OCI-LY7 (cell line): ENCODE results near the gene STK33. TPM values are rescaled to one million over a fixed set of nuclear protein-coding genes. Genes with fewer than 3 reads are reported as not detected.

Source experiments
- BruUV-seq: library from RNA; stranded (reverse); fragments of 400-500 nt; replicated peaks from 2 replicates; lab custom pipeline; 2021; lab: Mats Ljungman, UMichigan
- CTCF ChIA-PET: fragments of 300-600 bp; sonication (Branson Sonifier 250); formaldehyde crosslinking; loops from one replicate; lab custom pipeline; 2022; ENCODE audit warnings: antibody characterized with exemption; ENCODE audit not compliant: unreplicated experiment; lab: Charles Lee
- POLR2A ChIA-PET: fragments of 300-600 bp; sonication (Branson Sonifier 250); formaldehyde crosslinking; loops from one replicate; lab custom pipeline; 2022; ENCODE audit warnings: antibody characterized with exemption; lab: Charles Lee
- DNase-seq: peaks from one replicate; pipeline ENCODE4 v3.0.0-alpha.2; 2015; ENCODE audit warnings: low spot score
- H2AFZ ChIP-seq: fragments of 200-600 bp; sonication (generic), shearing (Covaris generic); 2 replicates; pipeline ENCODE4 v1.6.1; 2014; ENCODE audit warnings: mild to moderate bottlenecking, antibody characterized with exemption, low read length, moderate library complexity
- H3K27ac ChIP-seq: fragments of 200-600 bp; sonication (generic); 2 replicates; pipeline ENCODE4 v1.5.1; 2014; ENCODE audit warnings: mixed run types, low read depth, mild to moderate bottlenecking, moderate library complexity, low read length, inconsistent platforms; ENCODE audit not compliant: poor library complexity, severe bottlenecking
- H3K36me3 ChIP-seq: fragments of 200-600 bp; sonication (generic); 2 replicates; pipeline ENCODE4 v1.6.1; 2014; ENCODE audit warnings: mild to moderate bottlenecking, antibody characterized with exemption, low read length, moderate library complexity, mixed read lengths; ENCODE audit not compliant: insufficient read depth
- H3K4me1 ChIP-seq: fragments of 200-600 bp; sonication (generic); 2 replicates; pipeline ENCODE4 v1.5.1; 2014; ENCODE audit warnings: mild to moderate bottlenecking, low read length; ENCODE audit not compliant: insufficient read depth, poor library complexity, severe bottlenecking
- H3K4me2 ChIP-seq: fragments of 200-600 bp; sonication (generic); 2 replicates; pipeline ENCODE4 v1.6.1; 2014; ENCODE audit warnings: mild to moderate bottlenecking, low read length
- H3K4me3 ChIP-seq: fragments of 200-600 bp; sonication (generic); 2 replicates; pipeline ENCODE4 v1.5.1; 2014; ENCODE audit warnings: mild to moderate bottlenecking, low read depth, low read length; ENCODE audit not compliant: poor library complexity, severe bottlenecking
- H3K79me2 ChIP-seq: fragments of 200-600 bp; sonication (generic); 2 replicates; pipeline ENCODE4 v1.6.1; 2016; ENCODE audit warnings: low read depth, mild to moderate bottlenecking, low read length, moderate library complexity, mixed read lengths; ENCODE audit not compliant: insufficient read depth
- H3K9me2 ChIP-seq: fragments of 200-600 bp; sonication (generic); 2 replicates; pipeline ENCODE4 v1.6.1; 2016; ENCODE audit warnings: mild to moderate bottlenecking, low read length, mixed read lengths; ENCODE audit not compliant: insufficient read depth
- H3K9me3 ChIP-seq: fragments of 200-600 bp; sonication (generic); 2 replicates; pipeline ENCODE4 v1.6.1; 2014; ENCODE audit warnings: mild to moderate bottlenecking, mixed run types, low read length, mixed read lengths
- H4K20me1 ChIP-seq: fragments of 200-600 bp; sonication (generic); 2 replicates; pipeline ENCODE4 v1.6.1; 2014; ENCODE audit warnings: mild to moderate bottlenecking, antibody characterized with exemption, low read length, moderate library complexity, mixed read lengths; ENCODE audit not compliant: insufficient read depth
- EZH2phosphoT487 ChIP-seq: fragments of 200-600 bp; sonication (generic); IDR thresholded peaks from 2 replicates; pipeline ENCODE4 v1.6.1; 2018; ENCODE audit warnings: low read depth, borderline replicate concordance, mild to moderate bottlenecking, mixed run types, antibody characterized with exemption, low read length, moderate library complexity, mixed read lengths
- intact Hi-C: fragments of 100-400 bp; cut with micrococcal nuclease; formaldehyde crosslinking; loops from one replicate; pipeline ENCODE4 v1.10.0; 2022; ENCODE audit not compliant: unreplicated experiment
- total RNA-seq, 2 experiments: library from RNA; depleted of rRNA in 1 of 2; stranded (reverse); fragments of >200 nt in 1 of 2; shearing (Covaris generic) in 1 of 2; gene quantifications; 2 replicates each; pipeline ENCODE4 v1.2.3, GENCODE V29; 2014 to 2022
- TF ChIP-seq, protein P1 (sequence below): fragments of 200-600 bp; sonication (generic); conservative IDR thresholded peaks from 2 replicates; pipeline ENCODE4 v1.5.1; 2014; ENCODE audit warnings: mild to moderate bottlenecking, antibody characterized with exemption, low read length, moderate library complexity, mixed read lengths

STK33 gene
- total RNA-seq, 2 experiments from 2014 or later = 0.73 TPM; not detected in 1

DNA sequence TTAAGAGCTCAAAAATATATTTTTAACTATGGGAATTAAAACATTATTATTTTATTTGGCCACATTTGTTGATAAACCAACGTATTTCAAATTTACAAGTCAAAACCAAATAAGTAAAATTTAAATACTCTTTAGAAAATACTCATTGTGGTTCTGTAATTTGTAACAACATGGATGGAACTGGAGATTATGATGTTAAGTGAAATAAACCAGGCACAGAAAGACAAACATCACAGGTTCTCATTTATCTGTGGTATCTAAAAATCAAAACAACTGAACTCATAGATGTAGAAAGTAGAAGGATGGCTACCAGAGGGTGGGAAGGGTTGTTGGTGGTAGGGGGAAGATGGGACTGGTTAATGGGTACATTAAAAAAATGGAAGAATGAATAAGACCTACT lies 50.8 kb downstream of the STK33 start:
- Histone ChIP-seq H3K36me3 (no peaks in the 10 kb centered on the region), H2AFZ (no peak overlapping the region), H3K4me3 (no peak overlapping the region), H3K79me2 (no peaks in the 10 kb centered on the region), H3K9me3 (0 out of 2 replicates have a peak, but pooled peaks cover 1% of the 10 kb centered on the region), H4K20me1 (no peaks in the 10 kb centered on the region), H3K9me2 (no peaks in the 10 kb centered on the region), H3K27ac (no peak overlapping the region), H3K4me1 (no peaks in the 10 kb centered on the region), H3K4me2 (no peak overlapping the region)
- TF ChIP-seq EZH2phosphoT487 = no peak
- TF ChIP-seq, protein P1, sequence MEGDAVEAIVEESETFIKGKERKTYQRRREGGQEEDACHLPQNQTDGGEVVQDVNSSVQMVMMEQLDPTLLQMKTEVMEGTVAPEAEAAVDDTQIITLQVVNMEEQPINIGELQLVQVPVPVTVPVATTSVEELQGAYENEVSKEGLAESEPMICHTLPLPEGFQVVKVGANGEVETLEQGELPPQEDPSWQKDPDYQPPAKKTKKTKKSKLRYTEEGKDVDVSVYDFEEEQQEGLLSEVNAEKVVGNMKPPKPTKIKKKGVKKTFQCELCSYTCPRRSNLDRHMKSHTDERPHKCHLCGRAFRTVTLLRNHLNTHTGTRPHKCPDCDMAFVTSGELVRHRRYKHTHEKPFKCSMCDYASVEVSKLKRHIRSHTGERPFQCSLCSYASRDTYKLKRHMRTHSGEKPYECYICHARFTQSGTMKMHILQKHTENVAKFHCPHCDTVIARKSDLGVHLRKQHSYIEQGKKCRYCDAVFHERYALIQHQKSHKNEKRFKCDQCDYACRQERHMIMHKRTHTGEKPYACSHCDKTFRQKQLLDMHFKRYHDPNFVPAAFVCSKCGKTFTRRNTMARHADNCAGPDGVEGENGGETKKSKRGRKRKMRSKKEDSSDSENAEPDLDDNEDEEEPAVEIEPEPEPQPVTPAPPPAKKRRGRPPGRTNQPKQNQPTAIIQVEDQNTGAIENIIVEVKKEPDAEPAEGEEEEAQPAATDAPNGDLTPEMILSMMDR = no peak
- intact Hi-C loops = no loop called here
- no TSS peak for BruUV-seq
- DNase-seq = no peak
- ChIA-PET POLR2A (interaction anchor here (0.6 kb wide), 1 partner anchor 1062 kb away, joined by 3 read pairs; no protein-coding TSS in a partner anchor), CTCF (no interaction called here)

DNA sequence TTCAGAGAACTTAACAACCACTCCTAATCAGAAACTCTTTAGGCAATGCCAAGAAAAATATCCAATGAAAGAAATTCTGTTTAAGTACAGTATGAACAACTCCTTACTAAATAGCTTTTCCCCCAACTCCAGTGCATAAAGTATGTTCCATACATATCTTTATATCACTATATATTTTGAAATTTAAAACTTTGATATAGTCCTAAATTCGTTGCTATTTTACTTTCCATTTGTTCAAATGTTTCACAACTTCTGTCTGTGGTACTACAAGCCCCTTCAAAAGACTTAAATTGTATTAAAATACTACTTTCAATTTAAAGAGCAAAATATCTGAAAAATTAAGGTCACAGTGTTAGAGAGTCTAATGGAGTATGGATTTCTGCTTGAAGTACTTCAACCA lies 52.6 kb downstream of the STK33 start:
- no peak for DNase-seq
- no peaks in the 10 kb centered on the region for H3K79me2 ChIP-seq
- no peaks in the 10 kb centered on the region for H3K9me3 ChIP-seq
- intact Hi-C loops = no loop called here
- no peaks in the 10 kb centered on the region for H3K9me2 ChIP-seq
- H3K27ac ChIP-seq = no peak overlapping the region
- POLR2A ChIA-PET = no interaction called here
- CTCF ChIA-PET = no interaction called here
- H4K20me1 ChIP-seq = no peaks in the 10 kb centered on the region
- no peak overlapping the region for H3K4me2 ChIP-seq
- BruUV-seq = no TSS peak
- no peaks in the 10 kb centered on the region for H3K4me1 ChIP-seq
- no peaks in the 10 kb centered on the region for H3K36me3 ChIP-seq
- H3K4me3 ChIP-seq = no peak overlapping the region
- H2AFZ ChIP-seq = no peak overlapping the region
- TF ChIP-seq, protein P1 = no peak
- no peak for TF ChIP-seq EZH2phosphoT487

DNA sequence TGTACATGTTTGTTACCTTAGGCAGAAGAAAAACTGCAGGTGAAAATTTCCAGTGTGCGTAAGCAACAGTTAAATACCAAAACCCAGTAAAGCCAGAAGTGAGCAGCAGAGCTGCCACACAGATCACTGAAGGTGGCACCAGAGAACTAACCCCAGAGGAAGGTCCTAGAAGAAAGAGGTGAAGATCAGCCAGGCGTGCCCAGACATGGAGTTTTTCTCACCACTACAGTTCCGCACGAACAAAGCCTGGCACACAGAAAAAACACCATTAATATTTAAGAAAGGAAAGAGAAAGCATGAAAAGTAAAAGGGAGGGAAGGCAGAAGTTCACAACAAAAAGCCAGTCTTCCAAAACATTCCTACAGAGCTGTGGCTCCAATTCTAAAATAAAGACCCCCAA lies 60.7 kb downstream of the STK33 start:
- Histone ChIP-seq H3K4me3 (no peak overlapping the region), H3K4me2 (no peak overlapping the region), H3K36me3 (no peaks in the 10 kb centered on the region), H3K79me2 (no peaks in the 10 kb centered on the region), H2AFZ (no peak overlapping the region), H3K27ac (no peak overlapping the region), H3K4me1 (no peaks in the 10 kb centered on the region), H3K9me3 (no peaks in the 10 kb centered on the region), H3K9me2 (no peaks in the 10 kb centered on the region), H4K20me1 (no peaks in the 10 kb centered on the region)
- DNase-seq = no peak
- ChIA-PET POLR2A (no interaction called here), CTCF (no interaction called here)
- intact Hi-C loops = no loop called here
- no peak for TF ChIP-seq EZH2phosphoT487
- TF ChIP-seq, protein P1 = no peak
- BruUV-seq = no TSS peak
